HepG2 (cell line): ENCODE measurements around the gene NDUFB6. TPM values are rescaled to one million over a fixed set of nuclear protein-coding genes. Genes with fewer than 3 reads are reported as not detected.

Experiments
- ADNP ChIP-seq: sonication (generic); formaldehyde crosslinking; IDR thresholded peaks from 2 replicates; pipeline ENCODE4 v1.4.0; 2020; ENCODE audit warnings: missing genetic modification reagents
- DDIT3 ChIP-seq: sonication (generic); formaldehyde crosslinking; IDR thresholded peaks from 2 replicates; pipeline ENCODE4 v1.4.0; 2020; ENCODE audit warnings: mild to moderate bottlenecking, missing genetic modification reagents
- DMTF1 ChIP-seq: sonication (generic); formaldehyde crosslinking; IDR thresholded peaks from 2 replicates; pipeline ENCODE4 v1.4.0; 2020; ENCODE audit warnings: mild to moderate bottlenecking, missing genetic modification reagents
- ERF ChIP-seq: IDR thresholded peaks from 2 replicates; pipeline ENCODE4 v1.6.1; 2018; ENCODE audit warnings: missing biosample characterization, missing genetic modification reagents
- GATAD1 ChIP-seq: IDR thresholded peaks from 2 replicates; pipeline ENCODE4 v1.6.1; 2016; ENCODE audit warnings: missing genetic modification reagents, missing compliant biosample characterization
- HNRNPLL ChIP-seq: fragments of 200-400 bp; formaldehyde crosslinking; IDR thresholded peaks from 2 replicates; pipeline ENCODE4 v1.6.1; 2017; ENCODE audit warnings: mild to moderate bottlenecking, low read depth, low read length; ENCODE audit not compliant: poor library complexity, severe bottlenecking
- MAX ChIP-seq: IDR thresholded peaks from 2 replicates; pipeline ENCODE4 v1.6.1; 2012; ENCODE audit warnings: inconsistent platforms
- MED1 ChIP-seq: sonication (generic); formaldehyde crosslinking; IDR thresholded peaks from 2 replicates; pipeline ENCODE4 v1.4.0; 2020; ENCODE audit warnings: missing genetic modification reagents
- MLX ChIP-seq: IDR thresholded peaks from 2 replicates; pipeline ENCODE4 v1.6.1; 2016
- NCOA2 ChIP-seq: sonication (generic); formaldehyde crosslinking; IDR thresholded peaks from 2 replicates; pipeline ENCODE4 v1.8.0; 2022; ENCODE audit warnings: inconsistent platforms
- NFE2L2 ChIP-seq: fragments of 150-350 bp; IDR thresholded peaks from 2 replicates; pipeline ENCODE4 v1.6.1; 2014; ENCODE audit warnings: low read length
- NFKB2 ChIP-seq: sonication (generic); formaldehyde crosslinking; IDR thresholded peaks from 2 replicates; pipeline ENCODE4 v1.4.0; 2020; ENCODE audit warnings: missing genetic modification reagents, borderline replicate concordance
- SIN3A ChIP-seq: IDR thresholded peaks from 2 replicates; pipeline ENCODE4 v1.6.1; 2011; ENCODE audit warnings: low read depth, mild to moderate bottlenecking, control low read depth, low read length, borderline replicate concordance
- SPEN ChIP-seq: sonication (generic); formaldehyde crosslinking; IDR thresholded peaks from 2 replicates; pipeline ENCODE4 v1.5.1; 2020; ENCODE audit warnings: low read depth, mild to moderate bottlenecking, missing genetic modification reagents
- TCF7 ChIP-seq: sonication (generic); IDR thresholded peaks from 2 replicates; pipeline ENCODE4 v1.6.1; 2016; ENCODE audit warnings: antibody characterized with exemption, low read depth
- THAP11 ChIP-seq: IDR thresholded peaks from 2 replicates; pipeline ENCODE4 v1.6.1; 2016; ENCODE audit warnings: missing biosample characterization, missing genetic modification reagents
- THAP8 ChIP-seq: sonication (generic); formaldehyde crosslinking; IDR thresholded peaks from 2 replicates; pipeline ENCODE4 v1.5.1; 2020; ENCODE audit warnings: missing genetic modification reagents, mild to moderate bottlenecking, borderline replicate concordance
- TOE1 ChIP-seq: sonication (generic); formaldehyde crosslinking; IDR thresholded peaks from 2 replicates; pipeline ENCODE4 v1.4.0; 2020; ENCODE audit warnings: mild to moderate bottlenecking, missing genetic modification reagents
- YEATS4 ChIP-seq: sonication (generic); formaldehyde crosslinking; IDR thresholded peaks from 2 replicates; pipeline ENCODE4 v1.4.0; 2020; ENCODE audit warnings: missing genetic modification reagents, borderline replicate concordance
- ZNF225 ChIP-seq: sonication (generic); formaldehyde crosslinking; IDR thresholded peaks from 2 replicates; pipeline ENCODE4 v1.4.0; 2020; ENCODE audit warnings: mild to moderate bottlenecking, missing genetic modification reagents
- ZNF24 ChIP-seq: fragments of 450-650 bp; IDR thresholded peaks from 2 replicates; pipeline ENCODE4 v1.6.1; 2017; ENCODE audit warnings: antibody characterized with exemption, mild to moderate bottlenecking
- ZNF350 ChIP-seq: sonication (generic); formaldehyde crosslinking; IDR thresholded peaks from 2 replicates; pipeline ENCODE4 v1.4.0; 2020; ENCODE audit warnings: mild to moderate bottlenecking, low read depth, missing genetic modification reagents, borderline replicate concordance
- ZNF616 ChIP-seq: sonication (generic); formaldehyde crosslinking; IDR thresholded peaks from 2 replicates; pipeline ENCODE4 v1.5.0; 2020; ENCODE audit warnings: low read depth, mild to moderate bottlenecking, missing genetic modification reagents
- ZNF770 ChIP-seq: sonication (generic); formaldehyde crosslinking; IDR thresholded peaks from 2 replicates; pipeline ENCODE4 v1.5.0; 2020; ENCODE audit warnings: mild to moderate bottlenecking, missing genetic modification reagents
- ZNF777 ChIP-seq: sonication (generic); formaldehyde crosslinking; IDR thresholded peaks from 2 replicates; pipeline ENCODE4 v1.4.0; 2020; ENCODE audit warnings: missing genetic modification reagents
- ZSCAN9 ChIP-seq: IDR thresholded peaks from 2 replicates; pipeline ENCODE4 v1.6.1; 2016; ENCODE audit warnings: borderline replicate concordance
- polyA plus RNA-seq, 8 experiments: library from polyadenylated mRNA; depleted of rRNA in 3 of 8; stranded (reverse) in 7 of 8; unstranded in 1 of 8; fragments of >200 nt; fragmentation: Illumina TruSeq in 4 of 8; extraction: Trizol in 4 of 8; gene quantifications; 2 replicates each; pipeline versions ENCODE4 v1.2.1 to v1.2.3, GENCODE V29; 2011 to 2016; ENCODE audit warnings: low read depth in 4 of 8, missing spikeins in 1 of 8, mixed read lengths in 1 of 8; ENCODE audit not compliant: insufficient read depth in 1 of 8
- total RNA-seq, 5 experiments: library from RNA; depleted of rRNA; stranded (reverse); fragments of >200 nt; fragmentation: Illumina TruSeq; extraction: Trizol; gene quantifications; 2 replicates each; pipeline ENCODE4 v1.2.3, GENCODE V29; 2016; ENCODE audit warnings: low read depth in 1 of 5

The NDUFB6 gene
- total and polyA plus RNA-seq, 2 of the 13 experiments (the other 11 are each of a cell fraction or from before 2014, with no cell fraction given): 31.2 to 81.9 TPM

GRCh38 chr9:32526041-32526706, 46.8 kb downstream of the NDUFB6 start, which contains the start of gene RIGI (continued):
- peak; percentile 47; the same call in 1 of the 2 replicates for TF ChIP-seq ZNF225 (CRISPR knock-in tag)
- TF ChIP-seq SIN3A: peak; percentile 84; the same call in 1 of the 2 replicates
- TF ChIP-seq TCF7: no peak
- peak; percentile 31; the same call in 1 of the 2 replicates for TF ChIP-seq MAX
- TF ChIP-seq HNRNPLL: peak; percentile 75
- no peak for TF ChIP-seq THAP8 (CRISPR knock-in tag)
- TF ChIP-seq ZNF777: peak; percentile 19; the same call in 1 of the 2 replicates
- TF ChIP-seq SPEN (CRISPR knock-in tag): peak; percentile 51; the same call in 1 of the 2 replicates
- TF ChIP-seq ZNF616: no peak
- TF ChIP-seq THAP11 (CRISPR knock-in tag): peak; percentile 55
- TF ChIP-seq NCOA2 (CRISPR knock-in tag): 0 out of 2 replicates have a peak, but pooled peaks have one; percentile 7
- TF ChIP-seq DDIT3 (CRISPR knock-in tag): no peak
- no peak for TF ChIP-seq DMTF1
- TF ChIP-seq MLX (CRISPR knock-in tag): no peak; the same call in 1 of the 2 replicates
- no peak for TF ChIP-seq ZNF24
- TF ChIP-seq NFE2L2: no peak
- TF ChIP-seq MED1: peak; percentile 58
- TF ChIP-seq ADNP (CRISPR knock-in tag): no peak
- TF ChIP-seq ZNF770: peak; percentile 53; the same call in 1 of the 2 replicates
- TF ChIP-seq ZNF350: 0 out of 2 replicates have a peak, but pooled peaks have one; percentile 43
- peak; percentile 27; the same call in 1 of the 2 replicates for TF ChIP-seq YEATS4 (CRISPR knock-in tag)
- TF ChIP-seq GATAD1: no peak
- peak; percentile 52; the same call in 1 of the 2 replicates for TF ChIP-seq ERF (CRISPR knock-in tag)
- TF ChIP-seq ZSCAN9 (CRISPR knock-in tag): peak; percentile 67
- no peak for TF ChIP-seq TOE1 (CRISPR knock-in tag)
- TF ChIP-seq NFKB2: peak; percentile 46; the same call in 1 of the 2 replicates
